Measurements from ENCODE around the gene ATAT1.

The ATAT1 gene

GRCh38 chr6:30684386-30685156 lies 57.9 kb downstream of the ATAT1 start:
- peak in 1 of 2 donors; percentile 24 for DNase-seq (ENCODE audit: low read depth in 2 of 2)

- no peak for DNase-seq (ENCODE audit: low read depth in 2 of 2)
These were observed 58.7 kb downstream of the ATAT1 start for GRCh38 chr6:30685157-30686008.

GRCh38 chr6:30686009-30686907 lies 59.6 kb downstream of the ATAT1 start, which contains the start of gene PPP1R18:
PPP1R18 (minus strand) TSS chr6:30686645; CDS start chr6:30686018, 627 bp downstream.
- DNase-seq (ENCODE audit: low read depth in 2 of 2): peak; percentile 69 to 83

GRCh38 chr6:30686908-30687658 lies 60.4 kb downstream of the ATAT1 start:
- peak; percentile 76 to 80 for DNase-seq (ENCODE audit: low read depth in 2 of 2)

GRCh38 chr6:30687659-30688431 lies 61.2 kb downstream of the ATAT1 start:
- no peak for DNase-seq (ENCODE audit: low read depth in 2 of 2)

GRCh38 chr6:30688569-30688968 lies 61.9 kb downstream of the ATAT1 start:
- DNase-seq (ENCODE audit: low read depth in 2 of 2): no peak

- no peak for DNase-seq (ENCODE audit: low read depth in 2 of 2)
These were observed 62.6 kb downstream of the ATAT1 start for GRCh38 chr6:30689022-30689865.

GRCh38 chr6:30689985-30690384 lies 63.3 kb downstream of the ATAT1 start:
- DNase-seq (ENCODE audit: low read depth in 2 of 2): no peak

GRCh38 chr6:30690403-30691207 lies 63.9 kb downstream of the ATAT1 start, which contains the start of gene NRM:
NRM (minus strand) TSS chr6:30690984; CDS start chr6:30690974, 10 bp downstream.
- DNase-seq (ENCODE audit: low read depth in 2 of 2): peak; percentile 38 to 74

GRCh38 chr6:30691208-30691847 lies 64.7 kb downstream of the ATAT1 start:
- no peak for DNase-seq (ENCODE audit: low read depth in 2 of 2)

Data from stimulated activated CD4-positive, alpha-beta T cell treated with anti-CD3 and anti-CD28 coated beads, Interleukin-15, amount 100 ng/mL, for 48 hours (primary cell).